GM10248 (cell line): ENCODE measurements around the gene DDI2.
"Not testable (repeated sequence)": the region's sequence is repeated elsewhere in the genome, so short reads cannot be mapped to it uniquely, and the experiment has no call there.

Experiments
- CTCF ChIA-PET: fragments of 300-600 bp; sonication (Branson Sonifier 250); formaldehyde crosslinking; extraction: SDS; loops from one replicate; lab custom pipeline; 2021; ENCODE audit warnings: antibody characterized with exemption; lab: Yijun Ruan, JAX
- POLR2A ChIA-PET: fragments of 350-650 bp; sonication (Branson Sonifier 250); formaldehyde crosslinking; extraction: SDS; loops from one replicate; lab custom pipeline; 2020; ENCODE audit warnings: antibody characterized with exemption; lab: Yijun Ruan, JAX
- DNase-seq: peaks from one replicate; pipeline ENCODE4 v3.0.0; 2012; ENCODE audit errors: extremely low spot score
- TF ChIP-seq, protein P1 (sequence below): IDR thresholded peaks from 2 replicates; pipeline ENCODE4 v1.5.1; 2012; ENCODE audit warnings: mild to moderate bottlenecking, low read depth; ENCODE audit errors: extremely low read depth, missing control alignments, control extremely low read depth

DDI2 gene

GRCh38 chr1:15640667-15641066, 23.4 kb downstream of the DDI2 start:
- TF ChIP-seq, protein P1, sequence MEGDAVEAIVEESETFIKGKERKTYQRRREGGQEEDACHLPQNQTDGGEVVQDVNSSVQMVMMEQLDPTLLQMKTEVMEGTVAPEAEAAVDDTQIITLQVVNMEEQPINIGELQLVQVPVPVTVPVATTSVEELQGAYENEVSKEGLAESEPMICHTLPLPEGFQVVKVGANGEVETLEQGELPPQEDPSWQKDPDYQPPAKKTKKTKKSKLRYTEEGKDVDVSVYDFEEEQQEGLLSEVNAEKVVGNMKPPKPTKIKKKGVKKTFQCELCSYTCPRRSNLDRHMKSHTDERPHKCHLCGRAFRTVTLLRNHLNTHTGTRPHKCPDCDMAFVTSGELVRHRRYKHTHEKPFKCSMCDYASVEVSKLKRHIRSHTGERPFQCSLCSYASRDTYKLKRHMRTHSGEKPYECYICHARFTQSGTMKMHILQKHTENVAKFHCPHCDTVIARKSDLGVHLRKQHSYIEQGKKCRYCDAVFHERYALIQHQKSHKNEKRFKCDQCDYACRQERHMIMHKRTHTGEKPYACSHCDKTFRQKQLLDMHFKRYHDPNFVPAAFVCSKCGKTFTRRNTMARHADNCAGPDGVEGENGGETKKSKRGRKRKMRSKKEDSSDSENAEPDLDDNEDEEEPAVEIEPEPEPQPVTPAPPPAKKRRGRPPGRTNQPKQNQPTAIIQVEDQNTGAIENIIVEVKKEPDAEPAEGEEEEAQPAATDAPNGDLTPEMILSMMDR = no peak
- POLR2A ChIA-PET = no interaction called here
- CTCF ChIA-PET = no interaction called here

DNA sequence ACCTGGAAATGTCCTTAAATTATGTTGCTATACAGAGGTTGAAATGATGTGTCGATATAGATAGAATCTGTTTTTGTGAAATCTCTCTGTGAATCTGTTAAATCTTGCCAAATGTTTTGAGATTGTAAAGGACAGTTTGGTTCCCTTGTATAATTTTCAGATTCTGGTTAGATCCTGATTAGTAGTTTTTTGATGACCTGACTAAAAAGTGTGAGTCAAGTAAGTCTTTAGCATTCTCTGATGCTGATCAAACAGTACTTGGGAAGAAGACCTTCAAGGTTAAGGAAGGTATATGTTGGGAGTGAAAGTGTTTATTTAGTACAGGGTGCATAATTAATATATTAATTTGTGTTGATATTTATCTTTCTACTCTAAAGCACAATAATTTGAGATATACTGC, 32.7 kb downstream of the DDI2 start:
- ChIA-PET CTCF (interaction anchor here (1.3 kb wide), 1 partner anchor 47 kb away, joined by 3 read pairs; no protein-coding TSS in a partner anchor), POLR2A (no interaction called here)
- TF ChIP-seq, protein P1 = no peak
- DNase-seq = no peak

More at GRCh38 chr1:15640667-15641066, 23.4 kb downstream of the DDI2 start:
- DNase-seq = no peak

DNA sequence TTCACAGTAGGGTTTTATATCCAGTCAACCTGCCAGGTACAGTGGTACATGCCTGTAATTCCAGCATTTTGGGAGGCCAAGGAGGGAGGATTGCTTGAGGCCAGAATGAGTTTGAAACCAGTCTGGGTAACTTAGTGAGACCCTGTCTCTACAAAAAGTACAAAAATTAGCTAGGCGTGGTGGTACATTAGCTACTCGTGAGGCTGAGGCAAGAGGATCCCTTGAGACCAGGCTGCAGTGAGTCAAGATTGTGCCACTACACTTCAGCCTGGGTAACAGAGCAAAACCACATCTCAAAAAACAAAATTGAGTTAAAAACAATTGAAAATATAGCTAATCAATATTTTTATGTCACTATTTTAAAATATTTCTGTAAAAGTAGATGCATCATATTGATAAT, 33.2 kb downstream of the DDI2 start:
- DNase-seq = no peak
- ChIA-PET CTCF (interaction anchor here (1.3 kb wide), 1 partner anchor 46 kb away, joined by 3 read pairs; no protein-coding TSS in a partner anchor), POLR2A (no interaction called here)
- TF ChIP-seq, protein P1 = no peak

GRCh38 chr1:15652130-15652529, 34.9 kb downstream of the DDI2 start:
- CTCF ChIA-PET, POLR2A ChIA-PET: not testable (repeated sequence)

GRCh38 chr1:15654091-15654690, 36.9 kb downstream of the DDI2 start:
- no peak for DNase-seq
- ChIA-PET POLR2A (no interaction called here), CTCF (interaction anchor here (0.7 to 1.6 kb wide), 8 partner anchors 9 to 54 kb away, joined by 3 to 4 read pairs (median 3); no protein-coding TSS in a partner anchor)
- TF ChIP-seq, protein P1 = no peak

More at GRCh38 chr1:15652130-15652529, 34.9 kb downstream of the DDI2 start:
- DNase-seq = not testable (repeated sequence)

- TF ChIP-seq, protein P1 = no peak
- CTCF ChIA-PET = interaction anchor here (0.8 to 1.5 kb wide), 2 partner anchors 21 to 22 kb away, joined by 3 to 4 read pairs; no protein-coding TSS in a partner anchor
- POLR2A ChIA-PET = no interaction called here
- no peak for DNase-seq
Measured at GRCh38 chr1:15656464-15656863, 39.2 kb downstream of the DDI2 start.

GRCh38 chr1:15657021-15657420, 39.8 kb downstream of the DDI2 start:
- ChIA-PET CTCF (interaction anchor here (1.5 kb wide), 1 partner anchor 21 kb away, joined by 4 read pairs; no protein-coding TSS in a partner anchor), POLR2A (no interaction called here)

More at GRCh38 chr1:15657021-15657420, 39.8 kb downstream of the DDI2 start:
- TF ChIP-seq, protein P1 = no peak
- no peak for DNase-seq
